Stimulated activated naive CD8-positive, alpha-beta T cell treated with anti-CD3 and anti-CD28 coated beads, Interleukin-15, amount 100 ng/mL, for 72 hours (primary cell): ENCODE measurements around the gene CUTA.

Experiments
- ATAC-seq: fragments of 150-1000 bp; cut with Tn5 transposase; 2 replicates; pipeline ENCODE4 v1.10.0; 2021; ENCODE audit warnings: mild to moderate bottlenecking, moderate library complexity
- DNase-seq, 2 donors: peaks; one replicate each; pipeline ENCODE4 v3.0.0; 2021 to 2022
- H3K27ac Mint-ChIP-seq, 2 donors: one replicate each; pipeline ENCODE4 v1.8.0; 2022; ENCODE audit warnings: mild to moderate bottlenecking in 2 of 2, mixed read lengths in 2 of 2, moderate library complexity in 2 of 2
- H3K27me3 Mint-ChIP-seq: one replicate; pipeline ENCODE4 v1.8.0; 2022; ENCODE audit warnings: mixed read lengths
- H3K4me1 Mint-ChIP-seq: one replicate; pipeline ENCODE4 v1.8.0; 2022; ENCODE audit warnings: mild to moderate bottlenecking, mixed read lengths
- H3K4me3 Mint-ChIP-seq, 2 donors: one replicate each; pipeline ENCODE4 v1.8.0; 2022; ENCODE audit warnings: mild to moderate bottlenecking in 2 of 2, mixed read lengths in 2 of 2, moderate library complexity in 1 of 2
- H3K9me3 Mint-ChIP-seq, 2 donors: one replicate each; pipeline ENCODE4 v1.8.0; 2022; ENCODE audit warnings: mixed read lengths in 2 of 2

The CUTA gene, protein sequence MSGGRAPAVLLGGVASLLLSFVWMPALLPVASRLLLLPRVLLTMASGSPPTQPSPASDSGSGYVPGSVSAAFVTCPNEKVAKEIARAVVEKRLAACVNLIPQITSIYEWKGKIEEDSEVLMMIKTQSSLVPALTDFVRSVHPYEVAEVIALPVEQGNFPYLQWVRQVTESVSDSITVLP

DNA sequence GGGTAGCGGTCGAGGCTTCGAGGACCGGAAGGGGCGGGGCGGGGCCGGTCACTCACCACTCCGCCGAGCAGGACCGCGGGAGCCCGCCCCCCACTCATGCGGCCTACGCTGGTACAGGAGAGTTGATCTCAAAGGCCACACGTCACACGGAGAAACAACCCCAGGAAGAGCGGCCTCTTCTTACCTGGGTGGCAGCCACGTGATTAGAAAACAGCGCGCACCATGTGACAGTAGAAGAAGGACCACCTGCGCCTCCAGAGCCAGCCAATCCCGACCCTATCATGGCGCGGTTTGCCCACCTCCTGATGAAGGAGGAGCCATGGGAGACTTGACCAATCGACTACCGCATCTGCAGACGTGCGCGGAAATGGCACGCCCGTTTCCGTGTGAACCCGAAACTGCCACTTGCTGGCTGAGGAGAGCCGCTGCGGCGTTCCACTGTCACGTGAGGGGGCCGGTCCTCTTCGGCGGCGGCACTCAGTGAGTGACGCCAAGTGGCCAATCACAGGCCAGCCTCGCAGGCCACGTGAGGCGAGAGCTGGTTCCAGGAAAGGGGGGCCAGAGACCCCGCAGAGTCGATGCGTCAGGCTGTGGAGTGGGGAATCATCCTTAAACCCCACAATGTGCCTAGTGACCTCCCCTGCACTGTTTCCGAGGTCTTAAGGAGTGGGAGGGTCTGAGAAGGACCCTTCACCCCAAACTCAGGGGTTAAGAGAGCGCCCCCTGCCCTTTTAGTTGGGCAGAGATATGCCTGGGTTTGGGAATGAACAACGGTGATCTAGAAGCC lies at the start of gene CUTA:
TSS of gene CUTA (minus strand) at position 205 of the 787 bp plus-strand sequence. CDS start at position 98, 107 bp downstream.
- peaks cover 68% of the 10 kb centered on the region for H3K4me1 Mint-ChIP-seq
- H3K9me3 Mint-ChIP-seq: no peaks in the 10 kb centered on the region
- DNase-seq (peak; percentile 98 to 100), ATAC-seq (peak; percentile 85)
- H3K27me3 Mint-ChIP-seq: no peaks in the 10 kb centered on the region
- peak within 1 kb of the TSS; percentile 94 to 96 for H3K4me3 Mint-ChIP-seq
- peak within 1 kb of the TSS; percentile 97 to 99 for H3K27ac Mint-ChIP-seq

DNA sequence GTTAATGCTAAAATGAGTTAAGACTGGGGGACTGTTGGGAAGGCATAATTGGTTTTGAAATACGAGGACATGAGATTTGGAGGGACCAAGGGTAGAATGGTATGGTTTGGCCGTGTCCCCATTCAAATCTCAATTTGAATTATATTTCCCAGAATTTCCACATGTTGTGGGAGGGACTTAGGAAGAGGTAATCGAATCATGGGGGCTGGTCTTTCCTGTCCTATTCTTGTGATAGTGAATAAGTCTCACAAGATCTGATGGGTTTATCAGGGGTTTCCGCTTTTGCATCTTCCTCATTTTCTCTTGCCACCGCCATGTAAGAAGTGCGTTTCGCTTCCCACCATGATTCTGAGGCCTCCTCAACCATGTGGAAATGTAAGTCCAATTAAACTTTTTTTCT lies 49.2 kb upstream of the CUTA start:
- Mint-ChIP-seq H3K4me3 (no peak overlapping the region), H3K27ac (no peak overlapping the region), H3K9me3 (no peaks in the 10 kb centered on the region), H3K4me1 (no peaks in the 10 kb centered on the region), H3K27me3 (no peaks in the 10 kb centered on the region)
- DNase-seq (no peak), ATAC-seq (no peak)

DNA sequence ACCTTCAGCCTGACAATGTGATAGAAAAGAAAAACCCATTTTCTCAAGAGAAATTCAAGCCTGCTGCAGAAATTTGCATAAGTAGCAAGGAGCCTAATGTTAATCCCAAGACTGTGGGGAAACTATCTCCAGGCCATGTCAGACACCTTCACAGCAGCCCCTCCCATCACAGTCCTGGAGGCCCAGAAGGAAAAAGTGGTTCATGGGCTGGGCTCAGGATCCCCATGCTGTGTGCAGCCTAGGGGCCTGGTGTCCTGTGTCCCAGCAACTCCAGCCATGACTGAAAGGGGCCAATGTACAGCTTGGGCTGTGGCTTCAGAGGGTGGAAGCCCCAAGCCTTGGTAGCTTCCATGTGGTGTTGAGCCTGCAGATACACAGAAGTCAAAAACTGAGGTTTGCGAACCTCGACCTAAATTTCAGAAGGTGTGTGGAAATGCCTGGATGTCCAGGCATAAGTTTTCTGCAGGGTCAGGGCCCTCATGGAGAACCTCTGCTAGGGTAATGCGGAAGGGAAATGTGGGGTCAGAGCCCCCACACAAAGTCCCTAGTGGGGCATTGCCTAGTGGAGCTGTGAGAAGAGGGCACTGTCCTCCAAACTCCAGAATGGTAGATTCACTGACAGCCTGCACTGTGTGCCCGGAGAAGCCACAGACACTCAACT lies 48.3 kb upstream of the CUTA start:
- no peak for DNase-seq
- H3K9me3 Mint-ChIP-seq: no peaks in the 10 kb centered on the region
- H3K4me3 Mint-ChIP-seq: no peak overlapping the region
- no peaks in the 10 kb centered on the region for H3K4me1 Mint-ChIP-seq
- no peak for ATAC-seq
- no peaks in the 10 kb centered on the region for H3K27me3 Mint-ChIP-seq
- H3K27ac Mint-ChIP-seq: no peak overlapping the region

DNA sequence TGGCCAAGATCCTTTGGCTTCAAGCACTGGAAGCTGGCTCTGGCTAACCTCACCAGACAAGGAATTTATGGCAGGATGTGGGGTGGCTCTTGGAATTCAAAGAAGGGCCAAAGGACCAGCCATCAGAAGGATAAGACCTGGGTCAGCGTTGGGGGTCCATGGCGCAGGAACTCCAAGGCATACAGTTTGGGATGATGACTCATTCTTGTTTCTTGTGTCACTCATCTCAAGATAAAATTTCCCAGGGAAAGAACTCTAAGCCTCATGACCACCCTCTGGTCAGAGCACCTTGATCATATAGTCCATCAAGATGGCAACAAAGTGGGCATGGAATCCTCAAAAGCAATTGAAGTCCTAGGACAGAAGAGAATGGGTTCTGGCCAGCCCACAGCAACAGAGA lies 41.3 kb upstream of the CUTA start:
- Mint-ChIP-seq H3K27me3 (no peaks in the 10 kb centered on the region), H3K4me1 (peaks cover 24% of the 10 kb centered on the region), H3K4me3 (no peak overlapping the region), H3K9me3 (no peaks in the 10 kb centered on the region), H3K27ac (no peak overlapping the region)
- ATAC-seq (no peak), DNase-seq (no peak)

DNA sequence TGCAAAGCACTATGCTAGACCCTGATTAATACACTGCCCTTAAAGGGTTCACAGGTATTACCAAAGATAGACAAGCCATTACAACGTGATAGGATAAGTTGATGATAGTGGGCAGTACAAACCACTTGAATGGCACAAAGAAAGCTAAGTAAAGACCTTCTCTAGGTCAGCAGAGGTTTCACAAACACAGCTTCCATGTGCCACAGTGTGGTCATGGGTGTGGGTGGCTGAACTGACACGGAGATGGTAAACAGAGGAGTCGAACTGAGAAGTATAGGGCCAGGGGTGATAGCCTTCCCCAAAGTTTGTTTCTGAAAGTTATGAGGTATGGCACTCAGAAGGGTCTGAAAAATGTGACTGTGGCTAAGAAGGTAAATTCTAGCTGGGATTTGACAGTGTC lies 40.8 kb upstream of the CUTA start:
- no peak overlapping the region for H3K27ac Mint-ChIP-seq
- DNase-seq: no peak
- H3K27me3 Mint-ChIP-seq: no peaks in the 10 kb centered on the region
- H3K4me1 Mint-ChIP-seq: peaks cover 28% of the 10 kb centered on the region
- H3K4me3 Mint-ChIP-seq: no peak overlapping the region
- H3K9me3 Mint-ChIP-seq: no peaks in the 10 kb centered on the region
- ATAC-seq: no peak

DNA sequence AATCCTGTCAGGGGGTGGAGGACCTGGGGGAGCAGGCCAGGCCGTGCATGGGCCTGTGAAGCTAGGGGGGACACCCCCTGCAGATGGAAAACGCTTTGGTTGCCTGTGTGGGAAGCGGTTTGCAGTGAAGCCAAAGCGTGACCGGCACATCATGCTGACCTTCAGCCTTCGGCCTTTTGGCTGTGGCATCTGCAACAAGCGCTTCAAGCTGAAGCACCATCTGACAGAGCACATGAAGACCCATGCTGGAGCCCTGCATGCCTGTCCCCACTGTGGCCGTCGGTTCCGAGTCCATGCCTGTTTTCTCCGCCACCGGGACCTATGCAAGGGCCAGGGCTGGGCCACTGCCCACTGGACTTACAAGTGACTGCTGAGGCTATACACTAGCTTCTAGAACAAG lies 38.2 kb upstream of the CUTA start:
- no peaks in the 10 kb centered on the region for H3K9me3 Mint-ChIP-seq
- ATAC-seq (no peak), DNase-seq (no peak)
- peak overlapping the region in 1 of 2 donors; percentile 93 for H3K4me3 Mint-ChIP-seq
- peak overlapping the region; percentile 7 to 85 for H3K27ac Mint-ChIP-seq
- H3K27me3 Mint-ChIP-seq: no peaks in the 10 kb centered on the region
- peaks cover 47% of the 10 kb centered on the region for H3K4me1 Mint-ChIP-seq

DNA sequence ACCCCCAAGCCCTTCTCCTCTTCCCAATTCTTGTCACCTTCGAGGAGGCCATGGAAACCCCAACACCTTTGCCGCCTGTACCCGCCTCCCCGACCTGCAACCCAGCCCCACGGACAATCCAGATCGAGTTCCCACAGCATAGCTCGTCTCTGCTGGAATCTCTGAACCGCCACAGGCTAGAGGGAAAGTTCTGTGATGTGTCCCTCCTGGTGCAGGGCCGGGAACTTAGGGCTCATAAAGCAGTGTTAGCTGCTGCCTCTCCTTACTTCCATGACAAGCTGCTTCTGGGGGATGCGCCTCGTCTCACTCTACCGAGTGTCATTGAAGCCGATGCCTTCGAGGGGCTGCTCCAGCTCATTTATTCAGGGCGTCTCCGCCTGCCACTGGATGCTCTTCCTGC lies 37.1 kb upstream of the CUTA start:
- no peaks in the 10 kb centered on the region for H3K9me3 Mint-ChIP-seq
- no peak for ATAC-seq
- H3K4me1 Mint-ChIP-seq: peaks cover 54% of the 10 kb centered on the region
- H3K27me3 Mint-ChIP-seq: no peaks in the 10 kb centered on the region
- DNase-seq: no peak
- peak overlapping the region; percentile 34 to 95 for H3K27ac Mint-ChIP-seq
- H3K4me3 Mint-ChIP-seq: peak overlapping the region; percentile 93 to 97

DNA sequence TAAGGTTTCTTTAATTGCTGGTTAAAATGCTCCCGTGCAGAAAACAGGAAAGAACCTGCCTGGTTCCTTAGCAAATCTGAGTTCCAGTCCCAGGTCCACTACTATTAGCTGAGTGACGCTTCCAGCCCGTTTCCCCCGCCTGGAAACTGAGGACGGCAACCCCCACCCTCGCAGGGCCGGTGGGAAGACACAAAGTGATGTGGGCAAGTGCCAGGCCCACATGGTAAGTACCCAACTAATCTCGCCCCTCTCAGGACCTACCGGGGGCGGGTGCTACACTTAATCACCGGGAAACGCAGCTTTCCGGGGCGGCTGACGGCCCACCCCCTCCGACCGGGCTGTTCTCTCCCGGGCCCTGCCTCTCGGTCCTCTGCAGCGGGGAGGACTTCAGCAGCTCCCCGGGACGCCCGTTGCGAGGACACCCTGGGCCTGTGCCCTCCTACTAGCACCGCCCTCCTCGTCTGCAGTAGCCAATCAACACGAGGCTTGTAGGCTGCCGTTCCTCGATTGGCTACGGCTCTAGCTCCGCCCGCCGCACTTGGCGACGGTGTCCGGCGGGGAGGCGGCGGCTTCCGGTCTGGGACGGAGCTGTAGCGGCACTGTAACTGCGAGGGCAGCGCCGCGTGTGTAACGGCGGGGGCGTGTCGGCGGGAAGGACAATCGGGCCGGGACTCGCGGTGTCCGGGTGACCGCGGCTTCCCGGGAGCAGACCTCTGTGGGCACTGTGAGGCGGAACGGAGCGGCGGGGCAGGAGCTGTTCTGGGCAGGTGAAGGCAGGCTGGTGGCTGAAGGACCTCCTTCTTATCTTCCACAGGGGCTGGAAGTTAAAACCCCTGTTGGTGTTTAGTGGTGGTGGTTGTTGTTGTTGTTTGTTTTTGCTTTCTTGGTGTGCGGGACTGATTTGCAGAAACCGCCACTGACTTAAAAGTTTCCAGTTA lies 36.4 kb upstream of the CUTA start, which contains the start of gene ZBTB9:
TSS of gene ZBTB9 (plus strand) at position 568 of the 938 bp plus-strand sequence. CDS start 525 bp downstream, outside the sequence.
- ATAC-seq: peak; percentile 99
- peak; percentile 92 to 96 for DNase-seq
- Mint-ChIP-seq H3K9me3 (no peaks in the 10 kb centered on the region), H3K27ac (peak within 1 kb of the TSS; percentile 93 to 95), H3K4me1 (peaks cover 54% of the 10 kb centered on the region), H3K27me3 (no peaks in the 10 kb centered on the region), H3K4me3 (peak within 1 kb of the TSS; percentile 93 to 97)

DNA sequence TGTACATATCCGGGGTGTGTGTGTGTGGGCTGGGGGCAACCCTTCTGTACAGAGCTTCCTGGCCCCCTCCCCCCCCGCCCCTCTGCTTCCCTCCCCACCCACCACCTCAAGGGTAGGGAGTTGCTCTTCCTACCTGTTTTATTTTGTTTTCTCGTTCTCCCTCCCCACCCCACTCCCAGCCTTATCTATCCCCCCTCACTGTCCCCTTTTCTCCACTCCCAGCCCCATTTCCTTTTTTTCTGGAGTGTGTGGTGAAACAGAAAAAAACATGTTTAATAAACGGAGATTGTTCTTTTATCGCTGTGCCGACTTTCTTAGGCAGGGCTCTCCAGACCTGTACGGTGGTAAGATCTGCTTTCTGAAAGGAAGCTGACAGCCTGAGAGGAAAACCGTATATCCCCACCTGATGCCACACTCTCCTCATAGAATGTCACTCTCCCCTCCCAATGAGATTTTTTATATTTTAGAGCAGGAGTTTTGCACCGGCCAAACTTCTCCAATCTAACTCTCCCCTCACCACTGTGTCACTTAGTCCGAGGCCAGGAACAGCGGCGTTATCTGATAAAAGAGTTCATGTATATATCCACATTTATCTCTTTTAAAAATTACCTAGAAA lies 35.6 kb upstream of the CUTA start:
- no peak for ATAC-seq
- Mint-ChIP-seq H3K4me3 (peak overlapping the region; percentile 93 to 97), H3K27ac (peak overlapping the region; percentile 93 to 95), H3K4me1 (peaks cover 54% of the 10 kb centered on the region), H3K9me3 (no peaks in the 10 kb centered on the region), H3K27me3 (no peaks in the 10 kb centered on the region)
- DNase-seq: peak in 1 of 2 donors; percentile 8

DNA sequence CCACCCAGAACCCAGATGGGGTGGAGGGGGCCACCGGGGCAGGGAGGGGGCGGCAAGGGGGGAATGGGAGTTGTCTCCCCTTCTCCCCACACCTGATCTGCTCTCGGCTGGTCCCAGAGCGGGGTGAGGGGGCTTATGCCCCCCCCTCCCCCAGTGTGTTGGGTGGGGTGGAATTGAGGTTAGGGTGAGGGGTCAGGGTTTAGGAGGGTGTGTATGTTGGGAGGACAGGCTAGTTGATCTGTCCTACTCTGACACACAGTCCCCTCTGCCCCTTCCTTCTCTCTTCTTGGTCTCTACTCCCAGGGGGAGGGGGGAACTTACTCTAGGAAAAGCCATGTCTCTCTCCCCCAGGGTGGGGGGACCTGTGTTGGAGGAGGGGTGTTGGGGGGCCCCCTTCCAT lies 34.6 kb upstream of the CUTA start:
- no peak overlapping the region for H3K4me3 Mint-ChIP-seq
- ATAC-seq: no peak
- peak overlapping the region in 1 of 2 donors; percentile 85 for H3K27ac Mint-ChIP-seq
- H3K4me1 Mint-ChIP-seq: peaks cover 62% of the 10 kb centered on the region
- peak in 1 of 2 donors; percentile 9 for DNase-seq
- H3K27me3 Mint-ChIP-seq: no peaks in the 10 kb centered on the region
- no peaks in the 10 kb centered on the region for H3K9me3 Mint-ChIP-seq

DNA sequence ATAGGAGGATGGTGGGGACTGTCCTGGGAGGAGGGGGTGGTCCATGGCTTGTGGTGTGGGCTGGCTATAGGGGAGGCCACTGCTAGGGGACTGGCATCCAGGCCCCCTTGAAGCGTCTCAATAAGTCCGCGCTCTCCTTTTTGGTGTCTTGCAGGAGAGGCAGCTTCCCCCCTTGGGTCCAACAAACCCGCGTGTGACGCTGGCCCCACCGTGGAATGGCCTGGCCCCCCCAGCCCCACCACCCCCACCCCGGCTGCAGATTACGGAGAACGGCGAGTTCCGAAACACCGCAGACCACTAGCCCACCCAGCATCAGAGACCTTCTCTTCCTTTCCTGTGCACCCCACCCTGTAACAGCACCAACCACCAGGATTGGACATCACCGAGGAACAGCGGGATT lies 33.7 kb upstream of the CUTA start:
- ATAC-seq (no peak), DNase-seq (peak in 1 of 2 donors; percentile 4)
- H3K27me3 Mint-ChIP-seq: no peaks in the 10 kb centered on the region
- no peaks in the 10 kb centered on the region for H3K9me3 Mint-ChIP-seq
- no peak overlapping the region for H3K4me3 Mint-ChIP-seq
- no peak overlapping the region for H3K27ac Mint-ChIP-seq
- H3K4me1 Mint-ChIP-seq: peaks cover 66% of the 10 kb centered on the region

DNA sequence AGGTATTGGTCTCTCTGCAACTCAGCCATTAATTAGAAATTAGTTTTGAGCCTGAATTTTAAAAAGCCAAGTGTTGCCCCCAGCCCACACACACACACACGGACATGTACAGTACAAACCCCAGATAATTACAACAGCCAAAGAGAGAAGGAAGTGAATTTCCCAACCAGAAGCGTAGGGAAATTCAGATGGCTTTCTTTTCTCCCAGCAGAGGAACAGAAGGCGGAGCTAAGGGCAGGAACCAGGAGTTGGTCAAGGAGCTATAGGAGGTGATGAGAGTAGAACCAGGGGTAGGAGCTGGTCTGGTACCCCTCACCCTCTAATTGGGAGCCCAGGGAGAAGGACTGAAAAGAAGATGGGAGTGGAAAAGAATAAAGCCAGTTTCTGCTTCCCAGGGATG lies 32.5 kb upstream of the CUTA start:
- ATAC-seq (no peak), DNase-seq (no peak)
- Mint-ChIP-seq H3K9me3 (no peaks in the 10 kb centered on the region), H3K27me3 (no peaks in the 10 kb centered on the region), H3K4me1 (peaks cover 54% of the 10 kb centered on the region), H3K4me3 (no peak overlapping the region), H3K27ac (no peak overlapping the region)

DNA sequence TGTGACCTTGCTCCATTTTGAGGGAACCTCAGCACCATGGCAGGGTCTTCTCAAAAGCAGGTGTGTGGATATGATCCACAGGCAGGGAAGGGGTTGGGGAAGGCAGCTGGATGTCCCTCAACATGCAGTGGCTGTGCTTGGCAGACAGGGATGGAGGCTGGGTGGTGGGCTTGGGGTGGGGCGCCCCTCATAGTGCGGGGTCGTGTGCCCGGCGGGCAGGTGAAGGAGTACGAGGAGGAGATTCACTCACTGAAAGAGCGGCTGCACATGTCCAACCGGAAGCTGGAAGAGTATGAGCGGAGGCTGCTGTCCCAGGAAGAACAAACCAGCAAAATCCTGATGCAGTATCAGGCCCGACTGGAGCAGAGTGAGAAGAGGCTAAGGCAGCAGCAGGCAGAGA lies 28.4 kb upstream of the CUTA start:
- DNase-seq (no peak), ATAC-seq (no peak)
- H3K27ac Mint-ChIP-seq: peak overlapping the region in 1 of 2 donors; percentile 76
- H3K27me3 Mint-ChIP-seq: no peaks in the 10 kb centered on the region
- H3K4me3 Mint-ChIP-seq: no peak overlapping the region
- H3K4me1 Mint-ChIP-seq: peaks cover 19% of the 10 kb centered on the region
- H3K9me3 Mint-ChIP-seq: no peaks in the 10 kb centered on the region

DNA sequence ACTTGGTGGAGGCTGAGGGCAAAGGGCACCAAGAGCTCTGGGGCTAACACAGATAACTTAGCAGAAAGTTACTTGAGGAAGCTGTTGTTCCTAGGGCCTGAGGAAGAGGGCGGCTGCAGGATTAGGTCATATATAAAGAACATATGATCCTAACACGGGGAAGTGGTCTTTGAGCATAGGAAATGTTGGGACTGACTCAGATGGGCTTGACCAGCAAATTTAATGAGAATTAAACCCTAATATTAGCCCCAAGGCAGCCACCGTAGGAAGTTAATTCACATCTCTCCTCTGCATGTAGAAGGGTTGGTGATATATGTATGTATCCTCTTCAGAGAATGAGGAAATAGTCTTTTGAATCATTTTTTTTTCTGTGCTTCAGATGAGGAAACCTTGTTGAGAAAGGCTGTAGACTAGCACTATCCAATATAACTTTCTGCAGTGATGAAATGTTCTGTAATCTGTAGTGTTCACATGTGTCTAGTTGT lies 27.3 kb upstream of the CUTA start:
- Mint-ChIP-seq H3K27me3 (no peaks in the 10 kb centered on the region), H3K9me3 (no peaks in the 10 kb centered on the region), H3K27ac (peak overlapping the region; percentile 7 to 50), H3K4me1 (peaks cover 12% of the 10 kb centered on the region), H3K4me3 (no peak overlapping the region)
- DNase-seq (no peak), ATAC-seq (no peak)
